Uterine smooth muscle cell (primary cell): Measurements from ENCODE around the gene TRMT2B. TPM values are rescaled to one million over a fixed set of nuclear protein-coding genes. Genes with fewer than 3 reads are reported as not detected.

Experiments used
- total RNA-seq: library from RNA; depleted of rRNA; stranded (reverse); fragments of >200 nt; gene quantifications from 2 replicates; pipeline ENCODE4 v1.2.3, GENCODE V29; 2014

The TRMT2B gene, protein sequence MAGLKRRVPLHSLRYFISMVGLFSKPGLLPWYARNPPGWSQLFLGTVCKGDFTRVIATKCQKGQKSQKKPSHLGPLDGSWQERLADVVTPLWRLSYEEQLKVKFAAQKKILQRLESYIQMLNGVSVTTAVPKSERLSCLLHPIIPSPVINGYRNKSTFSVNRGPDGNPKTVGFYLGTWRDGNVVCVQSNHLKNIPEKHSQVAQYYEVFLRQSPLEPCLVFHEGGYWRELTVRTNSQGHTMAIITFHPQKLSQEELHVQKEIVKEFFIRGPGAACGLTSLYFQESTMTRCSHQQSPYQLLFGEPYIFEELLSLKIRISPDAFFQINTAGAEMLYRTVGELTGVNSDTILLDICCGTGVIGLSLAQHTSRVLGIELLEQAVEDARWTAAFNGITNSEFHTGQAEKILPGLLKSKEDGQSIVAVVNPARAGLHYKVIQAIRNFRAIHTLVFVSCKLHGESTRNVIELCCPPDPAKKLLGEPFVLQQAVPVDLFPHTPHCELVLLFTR
- total RNA-seq = 14.9 and 16.3 TPM in 2 replicates

DNA sequence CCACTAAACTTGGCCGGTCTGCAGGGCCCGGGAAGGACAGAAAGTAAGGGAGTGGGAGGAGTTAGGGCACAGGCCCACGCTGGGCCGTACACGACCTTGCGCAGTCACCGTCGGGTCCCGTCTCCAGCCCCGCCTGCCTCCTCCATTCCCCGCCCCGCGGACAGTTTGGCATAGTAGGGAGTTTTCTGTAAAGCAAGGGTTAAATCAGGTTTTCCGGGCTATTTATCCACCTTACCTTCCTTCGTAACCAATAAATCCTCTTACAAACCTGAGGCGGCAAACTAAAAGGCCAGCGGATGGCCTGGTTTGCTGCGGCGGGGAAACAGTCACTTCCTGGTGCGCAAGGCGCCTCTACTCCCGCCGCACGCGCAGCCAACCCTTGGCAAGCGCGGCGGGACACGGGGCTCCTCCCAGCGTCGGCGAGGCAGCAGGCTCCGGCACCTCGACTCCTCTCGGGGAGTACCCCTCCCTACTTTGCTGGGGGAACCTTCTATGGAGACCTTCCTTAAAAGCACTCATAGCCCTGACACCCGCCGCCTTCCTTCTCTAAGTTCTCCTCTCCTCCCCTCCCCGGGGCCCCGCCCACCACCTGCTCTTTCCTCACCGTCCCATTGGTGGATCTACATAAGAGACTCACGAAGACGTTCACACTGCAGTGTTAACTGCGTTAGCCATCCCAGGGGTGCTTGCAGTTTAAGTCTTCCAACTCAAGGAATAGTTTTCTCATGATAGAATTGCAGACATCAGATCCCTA, at the start of gene TRMT2B:
Gene TRMT2B (minus strand): TSS at position 563 of the 754 bp plus-strand sequence. CDS start 9,822 bp downstream, outside the sequence.

DNA sequence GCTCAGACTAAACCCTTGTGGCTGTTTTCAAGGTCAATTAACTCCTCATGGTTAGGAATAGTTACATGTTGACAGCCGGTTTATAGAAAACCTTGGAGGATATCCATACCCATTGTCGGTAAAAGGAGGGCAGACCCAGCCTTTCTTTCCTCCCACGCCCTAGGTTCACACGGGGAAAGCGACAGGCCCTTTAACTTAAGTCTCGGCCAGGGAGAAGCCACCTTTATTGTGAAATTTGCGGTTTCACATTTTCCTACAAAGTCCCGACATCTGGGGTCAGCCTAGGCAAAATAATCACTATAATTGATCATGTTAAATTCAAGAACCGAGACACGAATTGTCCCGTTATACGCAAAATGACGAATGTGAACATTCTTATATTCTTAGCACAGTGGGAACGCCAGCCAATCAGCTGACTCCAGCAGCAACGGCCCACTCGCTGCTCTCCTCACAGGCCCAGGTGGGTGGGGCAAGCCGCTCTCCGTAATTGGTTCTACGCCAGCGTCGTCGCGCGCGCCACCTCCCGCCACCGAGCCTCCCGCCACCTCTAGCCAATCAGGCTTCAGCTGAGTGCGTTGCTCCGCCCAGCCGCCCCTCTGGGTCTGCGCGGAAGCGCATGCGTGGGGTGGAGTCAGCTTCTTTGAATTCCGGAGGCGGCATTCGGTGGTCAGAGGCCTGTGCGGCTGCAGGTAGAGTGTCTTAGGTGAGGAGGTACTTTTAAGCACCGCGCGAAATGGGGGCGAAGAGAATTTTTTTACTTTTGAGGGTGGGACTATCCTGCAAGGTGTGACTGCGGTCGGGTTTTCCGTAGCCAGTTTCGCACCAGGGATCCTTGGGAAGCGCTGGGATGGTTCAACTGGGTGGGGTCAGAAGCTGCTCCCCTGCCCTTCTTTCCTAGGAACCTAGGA, 45.9 kb upstream of the TRMT2B start, which contains the start of gene CENPI:
Gene CENPI (plus strand): TSS at position 659 of the 908 bp plus-strand sequence. CDS start 2,867 bp downstream, outside the sequence.

DNA sequence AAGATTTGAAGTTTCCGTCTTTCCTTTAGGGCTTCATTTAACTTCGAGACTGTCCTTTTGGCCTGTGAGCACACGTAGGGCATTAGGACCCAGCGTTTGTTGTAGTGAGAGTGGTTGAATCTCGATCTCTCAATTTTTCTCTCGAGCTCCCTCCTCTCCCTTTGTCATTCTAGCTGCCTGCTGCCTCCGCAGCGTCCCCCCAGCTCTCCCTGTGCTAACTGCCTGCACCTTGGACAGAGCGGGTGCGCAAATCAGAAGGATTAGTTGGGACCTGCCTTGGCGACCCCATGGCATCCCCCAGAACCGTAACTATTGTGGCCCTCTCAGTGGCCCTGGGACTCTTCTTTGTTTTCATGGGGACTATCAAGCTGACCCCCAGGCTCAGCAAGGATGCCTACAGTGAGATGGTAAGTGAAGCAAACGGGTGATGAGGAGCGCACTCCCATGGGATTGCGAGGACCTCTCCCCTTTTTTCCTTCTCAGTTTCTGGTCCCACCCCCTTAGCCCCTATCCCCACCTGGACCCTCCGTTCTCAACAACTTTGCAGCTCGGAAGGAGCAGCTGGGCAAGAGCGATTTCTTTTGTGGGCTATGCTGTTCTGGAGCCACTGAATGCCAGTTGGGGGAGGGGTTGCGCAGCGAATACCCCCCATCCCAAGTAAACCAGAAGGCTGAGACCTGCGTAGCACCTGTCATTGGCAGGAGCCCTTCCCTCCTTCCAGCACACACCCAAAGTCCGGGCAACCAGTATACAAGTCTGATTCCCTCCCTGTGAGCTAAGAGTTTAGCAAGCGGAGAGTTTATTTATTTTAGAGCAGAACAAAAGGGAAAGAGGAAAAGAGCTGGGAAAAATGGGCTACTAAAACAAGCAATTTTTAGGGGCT, 27.0 kb upstream of the TRMT2B start, which contains the start of gene TMEM35A:
Gene TMEM35A (plus strand): TSS at position 164 of the 883 bp plus-strand sequence. CDS start 124 bp downstream, at position 288.

DNA sequence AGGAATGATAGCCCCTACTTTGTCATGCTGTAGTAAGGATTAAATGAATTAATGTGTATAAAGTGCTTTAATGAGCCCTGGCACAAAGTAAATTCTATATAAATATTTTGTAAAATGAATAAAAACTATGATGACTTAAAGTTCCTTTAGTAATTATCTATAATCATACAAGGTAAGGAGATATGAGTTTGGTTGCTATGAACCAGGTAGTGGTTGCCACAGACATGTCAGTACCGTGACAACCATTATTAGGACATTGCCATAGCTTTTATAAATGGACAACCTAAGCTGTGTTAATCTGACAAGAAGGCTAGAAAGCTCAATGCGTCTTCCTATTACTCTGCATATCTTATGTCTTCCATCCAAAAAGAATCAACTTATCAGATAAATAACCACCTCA, 82.5 kb downstream of the TRMT2B start, which contains the start of gene ARL13A:
Gene ARL13A (plus strand): TSS at position 301 of the 400 bp plus-strand sequence. CDS start 3,982 bp downstream, outside the sequence.

Other genes with a start within 250 kb of the TRMT2B start
- gene CSTF2, start 231.7 kb downstream of the TRMT2B start, total RNA-seq = 16.5 and 28.0 TPM in 2 replicates
- not detected in 2 replicates for gene NOX1, start 177.8 kb downstream of the TRMT2B start, total RNA-seq
- under 0.01 TPM in 2 replicates for gene XKRX, start 123.2 kb downstream of the TRMT2B start, total RNA-seq
- not detected in 2 replicates for gene ARL13A, start 82.4 kb downstream of the TRMT2B start, total RNA-seq
- gene TMEM35A, start 26.8 kb upstream of the TRMT2B start, total RNA-seq = 3.8 and 5.9 TPM in 2 replicates
- 18.1 and 46.5 TPM in 2 replicates for gene CENPI, start 46.1 kb upstream of the TRMT2B start, total RNA-seq
- 1.7 and 2.8 TPM in 2 replicates for gene DRP2, start 167.7 kb upstream of the TRMT2B start, total RNA-seq
- gene TAF7L, start 239.2 kb upstream of the TRMT2B start, total RNA-seq = 0.89 and 1.9 TPM in 2 replicates